NCI-H2029 treated with DMSO at 0.1 percent for 48 hours (cell line): Measurements from ENCODE around the gene ADAMTS3.

Experiments
- DNase-seq: peaks from one replicate; lab custom pipeline; 2025; lab: John Stamatoyannopoulos, UW

ADAMTS3 gene

DNA sequence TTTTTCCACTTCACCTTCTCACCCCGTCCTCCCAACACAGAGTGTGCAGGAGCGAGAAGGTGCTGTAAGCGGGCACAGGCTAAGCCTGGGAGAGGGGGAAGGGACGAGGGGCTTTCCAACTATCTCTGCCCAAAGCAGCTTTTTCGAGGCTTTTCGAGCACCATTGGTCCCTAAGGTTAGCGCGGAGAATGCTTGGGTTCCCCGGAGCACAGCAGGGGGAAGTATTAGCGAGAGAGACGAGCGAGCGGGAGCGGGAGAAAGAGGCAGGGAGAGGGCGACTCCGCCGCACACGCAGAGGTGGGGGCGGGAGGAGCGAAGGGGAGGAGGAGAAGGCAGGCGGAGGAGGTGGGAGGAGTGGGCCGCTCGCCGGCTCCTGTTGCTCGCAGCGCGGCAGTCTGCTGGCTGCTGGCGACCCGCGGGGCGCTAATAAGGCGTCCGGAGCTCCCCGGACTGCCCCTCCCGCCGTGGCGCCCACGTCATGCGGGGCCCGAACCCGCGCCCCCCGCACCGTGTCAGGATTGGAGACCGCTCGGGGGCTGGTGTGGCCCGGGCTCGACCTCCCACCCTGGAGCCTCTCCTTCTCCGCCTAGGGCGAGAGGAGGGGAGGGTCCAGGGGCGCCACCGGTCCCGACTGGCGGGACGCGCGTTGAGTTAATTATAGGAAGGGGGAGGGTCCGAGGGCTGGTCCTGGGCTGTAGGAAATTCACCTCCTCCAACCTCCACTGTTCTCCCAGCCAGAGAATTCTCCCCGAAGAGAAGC is at the start of gene ADAMTS3:
Gene ADAMTS3, minus strand, starts transcription at position 263 of the 760 bp plus-strand sequence. CDS start 459 bp downstream, outside the sequence.
- DNase-seq = no peak

- DNase-seq = no peak
Measured at GRCh38 chr4:72613959-72614358, 44.9 kb upstream of the ADAMTS3 start.

- no peak for DNase-seq
Measured at GRCh38 chr4:72606751-72607150, 37.7 kb upstream of the ADAMTS3 start.

GRCh38 chr4:72604324-72604723 is 35.3 kb upstream of the ADAMTS3 start:
- no peak for DNase-seq

DNA sequence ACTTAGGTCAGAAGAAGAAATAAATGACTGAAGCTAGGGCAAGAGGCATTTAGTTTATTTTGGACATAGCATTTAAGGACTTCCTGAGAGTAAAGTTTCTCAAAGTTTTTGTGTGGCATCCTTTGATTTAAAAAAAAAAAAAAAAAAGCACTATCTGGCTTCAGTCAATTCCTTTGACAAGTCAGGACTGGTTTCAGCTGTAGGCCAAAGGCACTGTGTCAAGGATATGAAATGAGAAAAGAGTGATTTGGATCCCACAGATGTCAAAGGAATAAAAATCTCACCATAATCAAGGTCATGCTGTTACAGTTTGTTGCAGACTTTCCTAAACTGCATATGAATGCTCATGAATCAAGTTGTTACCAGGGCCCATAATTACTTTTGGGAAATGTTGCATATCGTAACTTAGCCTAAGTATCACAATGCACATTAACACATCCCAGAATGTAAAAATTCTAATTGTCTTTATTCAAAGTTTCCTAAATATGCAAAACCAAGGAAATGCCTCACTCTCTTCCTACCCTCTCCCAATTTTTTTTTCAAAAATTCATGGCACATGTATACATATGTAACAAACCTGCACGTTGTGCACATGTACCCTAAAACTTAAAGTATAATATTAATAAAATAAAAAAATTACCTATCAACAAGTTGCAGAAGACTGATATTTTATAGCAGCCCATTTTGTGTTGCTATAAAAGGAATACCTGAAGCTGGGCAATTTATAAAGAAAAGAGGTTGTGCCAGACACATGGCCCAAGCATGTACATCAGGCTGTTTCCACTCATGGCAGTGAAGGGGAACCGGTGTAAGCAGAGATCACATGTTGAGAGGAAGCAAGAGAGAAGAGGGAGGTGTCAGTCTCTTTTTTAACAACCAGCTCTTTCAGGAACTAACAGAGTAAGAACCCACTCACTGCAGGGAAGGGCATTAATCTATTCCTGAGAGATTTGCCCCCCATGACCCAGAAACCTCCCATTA is 33.7 kb upstream of the ADAMTS3 start:
- DNase-seq = no peak

DNA sequence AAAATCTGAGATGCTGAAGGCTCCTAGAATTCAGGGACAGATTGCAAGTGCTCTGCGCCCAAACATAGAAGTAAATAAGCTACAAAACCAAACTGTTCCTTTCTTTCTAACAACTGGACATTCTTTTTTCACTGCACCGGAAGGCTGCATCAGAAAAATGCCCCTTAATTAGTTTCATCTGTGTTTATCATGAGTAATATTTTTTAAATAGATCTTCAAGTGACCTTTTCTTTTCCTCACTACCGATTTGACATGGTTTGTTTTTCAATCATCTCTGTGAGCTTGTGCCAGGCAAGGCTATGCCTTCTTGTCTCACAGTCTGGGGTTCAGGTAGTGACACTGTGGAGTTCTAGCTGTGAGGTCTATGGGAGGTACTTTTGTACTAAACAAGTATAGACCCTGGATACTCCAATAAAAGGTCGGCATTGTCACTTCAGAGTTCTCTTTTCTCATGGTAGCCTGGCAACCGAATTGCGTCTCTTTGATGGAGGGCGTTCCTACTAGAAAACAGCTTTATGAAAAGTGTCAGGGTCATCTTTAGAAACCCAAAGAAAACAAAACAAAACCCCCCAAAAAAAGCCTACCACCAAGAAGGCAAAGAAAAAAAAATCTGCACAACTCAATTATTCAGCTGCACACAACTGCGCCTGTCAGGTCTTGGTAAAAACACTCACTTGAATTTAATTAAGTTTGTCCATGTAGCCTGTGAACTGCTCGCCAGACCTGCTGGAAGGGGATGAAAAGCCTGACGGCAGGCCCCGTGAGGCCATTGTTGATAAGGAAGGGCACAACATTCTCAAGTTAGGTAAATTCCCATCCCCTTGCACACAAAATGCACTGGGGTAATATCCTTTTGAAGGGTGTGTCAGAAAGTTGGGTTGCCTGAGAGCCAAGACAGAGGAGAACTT is 22.8 kb upstream of the ADAMTS3 start:
- no peak for DNase-seq

GRCh38 chr4:72587334-72587733 is 18.3 kb upstream of the ADAMTS3 start:
- no peak for DNase-seq

- no peak for DNase-seq
Measured at GRCh38 chr4:72582853-72583252, 13.8 kb upstream of the ADAMTS3 start.

- DNase-seq = no peak
Measured at GRCh38 chr4:72577211-72577610, 8.2 kb upstream of the ADAMTS3 start.

- no peak for DNase-seq
Measured at GRCh38 chr4:72571337-72571736, 2.3 kb upstream of the ADAMTS3 start.

DNA sequence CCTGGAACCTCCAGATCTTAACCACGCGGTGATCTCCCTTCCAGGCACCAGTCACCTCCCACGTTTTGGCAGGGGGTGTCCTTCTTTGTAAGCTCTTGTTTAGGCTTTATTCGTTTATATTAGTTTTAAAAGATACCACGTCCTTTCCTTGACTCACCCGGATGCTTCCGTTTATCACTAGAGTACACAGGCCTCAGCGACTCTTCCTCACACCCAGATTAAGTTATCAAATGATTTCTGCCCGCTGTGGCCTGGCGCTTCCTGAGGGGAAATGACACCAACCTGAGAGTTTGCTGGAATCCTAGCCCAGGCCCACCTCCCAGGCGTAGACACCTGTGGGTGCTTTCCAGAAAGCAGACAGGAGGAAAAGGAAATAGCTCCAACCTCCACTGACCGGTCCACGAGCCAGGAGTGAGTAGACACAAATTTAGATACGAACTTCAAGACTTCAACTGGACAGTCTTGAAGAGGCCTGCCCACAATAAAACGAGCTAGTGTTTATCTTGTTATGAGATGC is 756 bp upstream of the ADAMTS3 start:
- DNase-seq = no peak

GRCh38 chr4:72567821-72568675 is 973 bp downstream of the ADAMTS3 start:
- no peak for DNase-seq

DNA sequence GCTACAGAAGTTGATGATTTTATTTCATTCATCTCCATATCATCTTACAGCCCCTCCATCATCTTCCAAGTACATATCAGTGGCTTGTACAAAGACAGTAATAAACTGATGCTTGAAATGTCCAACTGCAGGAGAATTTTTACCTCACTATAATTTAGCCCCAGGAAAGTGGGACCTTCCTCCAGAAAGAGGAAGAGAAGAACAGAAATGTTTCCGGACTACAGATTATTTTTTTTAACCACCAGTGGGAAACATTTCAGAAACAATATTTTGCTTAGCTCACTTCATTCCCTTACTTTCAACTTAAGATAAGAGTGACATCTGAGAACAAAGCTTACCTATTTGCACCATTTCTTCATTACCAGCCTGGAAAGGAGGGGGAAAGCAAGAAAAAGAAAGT is 2.0 kb downstream of the ADAMTS3 start:
- no peak for DNase-seq

- DNase-seq = no peak
Measured at GRCh38 chr4:72566464-72566972, 2.5 kb downstream of the ADAMTS3 start.

DNA sequence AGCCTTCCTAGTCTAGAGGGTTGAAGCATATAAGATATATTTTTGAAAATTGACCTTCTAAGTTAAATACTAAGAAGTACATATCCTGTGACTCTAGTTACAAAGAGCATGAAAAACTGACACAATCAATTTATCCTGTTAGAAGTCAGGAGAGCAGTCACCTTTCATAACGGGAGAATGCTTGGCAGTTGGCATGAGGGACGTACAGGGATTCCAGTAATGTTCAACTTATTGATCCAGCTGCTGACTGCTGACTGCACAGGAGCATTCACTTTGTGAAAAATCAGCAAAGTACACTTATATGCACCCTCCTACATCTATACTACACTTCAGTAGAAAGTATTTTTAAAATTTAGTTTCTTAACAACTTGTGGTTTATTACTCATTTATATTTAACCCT is 4.2 kb downstream of the ADAMTS3 start:
- no peak for DNase-seq

- no peak for DNase-seq
Measured at GRCh38 chr4:72564184-72564583, 4.8 kb downstream of the ADAMTS3 start.

- no peak for DNase-seq
Measured at GRCh38 chr4:72558655-72559054, 10.4 kb downstream of the ADAMTS3 start.

GRCh38 chr4:72557021-72557420 is 12.0 kb downstream of the ADAMTS3 start:
- no peak for DNase-seq

DNA sequence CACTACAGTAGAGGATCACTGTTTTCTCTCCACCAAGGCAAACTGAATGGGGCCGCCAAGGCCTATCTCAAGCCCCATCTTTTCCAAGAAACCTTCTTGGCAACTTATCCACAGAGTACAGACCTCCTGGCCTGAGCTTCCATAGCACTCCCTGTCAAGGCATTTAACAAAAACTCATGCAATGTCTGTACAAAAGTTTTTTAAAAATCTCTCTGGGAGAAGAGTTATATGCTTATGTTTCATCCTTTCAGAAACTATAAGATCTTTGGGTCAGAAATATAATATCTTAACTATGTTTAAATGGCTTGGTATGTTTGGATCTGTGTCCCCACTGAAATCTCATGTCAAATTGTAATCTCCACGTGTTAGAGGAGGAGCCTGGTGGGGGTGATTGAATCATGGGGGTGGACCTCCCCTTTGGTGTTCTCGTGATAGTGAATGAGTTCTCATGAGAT is 13.6 kb downstream of the ADAMTS3 start:
- DNase-seq = no peak
